Measurements from ENCODE around the gene CCM2L. TPM values are rescaled to one million over a fixed set of nuclear protein-coding genes. Genes with fewer than 3 reads are reported as not detected.

Gene CCM2L
- total and polyA plus RNA-seq, 2 donors (not counting 1 experiment from before 2014, with no cell fraction given), result not detected

GRCh38 chr20:31963889-31964288 lies 46.3 kb upstream of the CCM2L start:
- no peak overlapping the region for H3K4me3 ChIP-seq (ENCODE audit: control extremely low read depth in 1 of 5, extremely low read depth in 1 of 5, insufficient read depth in 1 of 5, low read depth in 2 of 5, low read length in 4 of 5)
- peaks cover 4 to 8% of the 10 kb centered on the region in 2 donors for H3K4me1 ChIP-seq (ENCODE audit: control insufficient read depth in 2 of 2, insufficient read depth in 2 of 2, low read length in 2 of 2)
- H3K27me3 Mint-ChIP-seq, result peaks cover 55% of the 10 kb centered on the region
- no peak for TF ChIP-seq EZH2 (IDR thresholded peaks at IDR 0.05; ENCODE audit: borderline replicate concordance, insufficient read depth, low read depth, low read length, poor library complexity, severe bottlenecking)
- TF ChIP-seq CTCF (IDR thresholded peaks at IDR 0.05), result no peak
- ATAC-seq (ENCODE audit: low read depth) (no peak), DNase-seq (no peak)
- no peaks in the 10 kb centered on the region for H3K79me2 ChIP-seq (ENCODE audit: control insufficient read depth, insufficient read depth, low read length)
- ChIA-PET CTCF (interaction anchor here (1.5 kb wide), 1 partner anchor 12 kb away, joined by 8 read pairs; the partner anchor contains the start of gene PDRG1), POLR2A (no interaction called here)
- H2AFZ ChIP-seq (ENCODE audit: insufficient read depth, low read depth, low read length, poor library complexity, severe bottlenecking), result no peak overlapping the region
- peaks cover 0 to 6% (median 0%) of the 10 kb centered on the region in 3 donors for H3K9me3 ChIP-seq (ENCODE audit: control extremely low read depth in 1 of 3, control insufficient read depth in 2 of 3, insufficient read depth in 1 of 3, low read length in 2 of 3)
- H3K4me3 Mint-ChIP-seq, result no peak overlapping the region
- H3K4me2 ChIP-seq (replicated peaks; ENCODE audit: low read depth, low read length, poor library complexity, severe bottlenecking), result no peak overlapping the region
- H4K20me1 ChIP-seq (ENCODE audit: control insufficient read depth, insufficient read depth, low read length, poor library complexity, severe bottlenecking), result no peaks in the 10 kb centered on the region
- peaks cover 8% of the 10 kb centered on the region for H3K4me1 Mint-ChIP-seq
- peaks cover 0 to 39% (median 13%) of the 10 kb centered on the region in 4 experiments for H3K27me3 ChIP-seq (replicated peaks in 1 of 4; ENCODE audit: control extremely low read depth in 1 of 4, control insufficient read depth in 3 of 4, insufficient read depth in 4 of 4, low read length in 3 of 4)
- no peaks in the 10 kb centered on the region for H3K36me3 ChIP-seq (replicated peaks in 1 of 2; ENCODE audit: control extremely low read depth in 1 of 2, control insufficient read depth in 1 of 2, extremely low read depth in 1 of 2, insufficient read depth in 2 of 2, low read length in 1 of 2)
- no peak overlapping the region for H3K27ac Mint-ChIP-seq
- intact Hi-C loops (cut with micrococcal nuclease), result no loop called here
- H3K9ac ChIP-seq (ENCODE audit: low read length), result no peak overlapping the region
- no peak overlapping the region for H3K27ac ChIP-seq (ENCODE audit: low read length in 2 of 2)
- H3K9me3 Mint-ChIP-seq (ENCODE audit: insufficient read depth), result no peaks in the 10 kb centered on the region
- 85% methylated on average over 6 of the region's 6 CpGs for WGBS (ENCODE audit: insufficient coverage)

GRCh38 chr20:31966991-31967655 lies 43.1 kb upstream of the CCM2L start:
- intact Hi-C loops (cut with micrococcal nuclease), result loop anchor here (5.0 kb wide), 1 partner anchor 125 kb away; no protein-coding TSS in a partner anchor
- H3K27ac Mint-ChIP-seq, result no peak overlapping the region
- Histone ChIP-seq H3K9ac (ENCODE audit: low read length) (no peak overlapping the region), H3K4me1 (ENCODE audit: control insufficient read depth in 2 of 2, insufficient read depth in 2 of 2, low read length in 2 of 2) (peaks cover 6 to 11% of the 10 kb centered on the region in 2 donors), H3K27ac (ENCODE audit: low read length in 2 of 2) (no peak overlapping the region), H3K79me2 (ENCODE audit: control insufficient read depth, insufficient read depth, low read length) (no peaks in the 10 kb centered on the region), H3K27me3 (replicated peaks in 1 of 4; ENCODE audit: control extremely low read depth in 1 of 4, control insufficient read depth in 3 of 4, insufficient read depth in 4 of 4, low read length in 3 of 4) (peaks cover 0 to 54% (median 18%) of the 10 kb centered on the region in 4 experiments), H3K9me3 (ENCODE audit: control extremely low read depth in 1 of 3, control insufficient read depth in 2 of 3, insufficient read depth in 1 of 3, low read length in 2 of 3) (peaks cover 0 to 6% (median 0%) of the 10 kb centered on the region in 3 donors), H3K4me2 (replicated peaks; ENCODE audit: low read depth, low read length, poor library complexity, severe bottlenecking) (peak overlapping the region; percentile 78), H2AFZ (ENCODE audit: insufficient read depth, low read depth, low read length, poor library complexity, severe bottlenecking) (no peak overlapping the region), H3K36me3 (replicated peaks in 1 of 2; ENCODE audit: control extremely low read depth in 1 of 2, control insufficient read depth in 1 of 2, extremely low read depth in 1 of 2, insufficient read depth in 2 of 2, low read length in 1 of 2) (no peaks in the 10 kb centered on the region), H3K4me3 (ENCODE audit: control extremely low read depth in 1 of 5, extremely low read depth in 1 of 5, insufficient read depth in 1 of 5, low read depth in 2 of 5, low read length in 4 of 5) (no peak overlapping the region), H4K20me1 (ENCODE audit: control insufficient read depth, insufficient read depth, low read length, poor library complexity, severe bottlenecking) (no peaks in the 10 kb centered on the region)
- H3K27me3 Mint-ChIP-seq, result peaks cover 60% of the 10 kb centered on the region
- ATAC-seq (ENCODE audit: low read depth) (no peak), DNase-seq (no peak)
- ChIA-PET CTCF (interaction anchor here (0.9 to 3.6 kb wide), 3 partner anchors 14 to 115 kb away, joined by 3 to 16 read pairs (median 4); partner anchors contain the start of gene PDRG1), POLR2A (no interaction called here)
- 19% methylated on average over 3 of the region's 5 CpGs for WGBS (ENCODE audit: insufficient coverage)
- TF ChIP-seq EZH2 (IDR thresholded peaks at IDR 0.05; ENCODE audit: borderline replicate concordance, insufficient read depth, low read depth, low read length, poor library complexity, severe bottlenecking) (no peak), CTCF (IDR thresholded peaks at IDR 0.05) (no peak)
- H3K4me1 Mint-ChIP-seq, result peaks cover 11% of the 10 kb centered on the region
- no peaks in the 10 kb centered on the region for H3K9me3 Mint-ChIP-seq (ENCODE audit: insufficient read depth)
- H3K4me3 Mint-ChIP-seq, result peak overlapping the region; percentile 64
